ENCODE data around the gene DCAF8. TPM values are rescaled to one million over a fixed set of nuclear protein-coding genes. Genes with fewer than 3 reads are reported as not detected.

Gene DCAF8
- total and polyA plus RNA-seq, 2 experiments from 2014 or later, result 79.7 to 80.4 TPM

DNA sequence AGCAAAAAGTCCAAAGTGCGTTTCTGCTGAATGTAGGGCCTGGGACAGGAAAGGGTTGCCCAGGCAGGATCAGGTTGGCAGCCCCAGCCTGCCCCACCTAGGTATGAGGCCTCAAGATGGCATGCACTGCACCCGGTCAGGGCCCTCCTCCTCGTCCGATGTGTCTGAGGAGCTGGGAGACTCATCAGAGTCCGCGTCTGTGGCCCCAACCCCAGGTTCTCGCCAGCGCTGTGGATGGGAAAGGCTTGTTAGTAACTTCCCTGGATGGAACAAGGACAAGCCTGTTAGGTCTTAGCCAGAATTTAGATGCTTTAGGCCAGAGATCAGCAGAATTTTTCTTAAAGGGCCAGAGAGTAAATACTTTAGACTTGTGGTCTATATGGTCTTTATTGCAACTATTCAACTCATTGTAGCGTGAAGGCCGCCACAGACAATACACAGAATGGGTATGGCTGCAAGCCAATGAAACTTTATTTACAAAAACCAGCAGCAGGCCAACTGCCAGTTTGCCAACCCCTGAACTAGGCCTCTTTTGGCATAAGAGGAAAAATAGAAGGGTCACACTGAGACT is 44.8 kb downstream of the DCAF8 start:
- H3K4me2 ChIP-seq (ENCODE audit: unreplicated experiment), result no peak overlapping the region
- 49 to 51% methylated on average over 10 of the region's 10 CpGs for WGBS, 2 experiments (ENCODE audit: low coverage in 1 of 2, low lambda C conversion rate in 2 of 2, missing lambda C conversion rate in 2 of 2)
- H3K27ac ChIP-seq, result peak overlapping the region; percentile 78
- peak; percentile 72 for DNase-seq
- H3K9ac ChIP-seq, result peak overlapping the region; percentile 53; the same call in 1 of the 2 replicates
- in situ Hi-C loops (cut with MboI), result no loop called here
- H3K79me2 ChIP-seq (ENCODE audit: insufficient read depth), result peaks cover 18% of the 10 kb centered on the region; the same call in 1 of the 2 replicates
- peaks cover 59% of the 10 kb centered on the region for H3K4me1 ChIP-seq (ENCODE audit: insufficient read depth)
- H3K36me3 ChIP-seq (ENCODE audit: low read depth), result peaks cover 60% of the 10 kb centered on the region
- no peaks in the 10 kb centered on the region for H3K27me3 ChIP-seq (replicated peaks; ENCODE audit: insufficient read depth)
- TF ChIP-seq EZH2phosphoT487 (IDR thresholded peaks at IDR 0.05; ENCODE audit: insufficient read depth, low read depth) (no peak), EZH2 (IDR thresholded peaks at IDR 0.05; ENCODE audit: insufficient read depth, poor library complexity, severe bottlenecking) (no peak)
- no peak overlapping the region for H2AFZ ChIP-seq
- no peaks in the 10 kb centered on the region for H4K20me1 ChIP-seq (ENCODE audit: insufficient read depth)
- no peak overlapping the region for H3K4me3 ChIP-seq
- H3K9me3 ChIP-seq (ENCODE audit: low read depth), result no peaks in the 10 kb centered on the region
- H3F3A ChIP-seq (ENCODE audit: insufficient read depth), result peaks cover 90% of the 10 kb centered on the region
- no peaks in the 10 kb centered on the region for H3K9me2 ChIP-seq (ENCODE audit: insufficient read depth)

DNA sequence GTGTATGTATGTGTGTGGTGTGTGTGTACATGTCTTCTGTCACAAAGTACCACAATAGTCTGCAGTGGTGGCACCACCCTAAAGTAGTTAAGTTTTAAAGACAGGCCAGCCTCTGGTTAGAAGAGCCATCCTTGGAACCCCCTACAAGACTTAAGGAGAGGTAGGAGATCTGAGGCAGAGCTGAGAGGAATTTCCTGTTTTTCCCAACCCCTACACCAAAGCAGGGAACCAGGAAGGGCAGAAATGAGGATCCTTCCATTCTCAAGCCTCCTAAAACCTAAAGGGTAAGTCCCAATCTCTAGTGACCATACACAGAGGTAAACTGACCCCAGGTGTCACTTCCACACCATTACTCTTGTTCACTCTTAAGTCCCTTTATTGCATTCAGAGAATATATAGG is 46.0 kb downstream of the DCAF8 start:
- H3K9me2 ChIP-seq (ENCODE audit: insufficient read depth), result no peaks in the 10 kb centered on the region
- DNase-seq, result no peak
- TF ChIP-seq EZH2phosphoT487 (IDR thresholded peaks at IDR 0.05; ENCODE audit: insufficient read depth, low read depth), result no peak
- TF ChIP-seq EZH2 (IDR thresholded peaks at IDR 0.05; ENCODE audit: insufficient read depth, poor library complexity, severe bottlenecking), result no peak
- no peaks in the 10 kb centered on the region for H3K27me3 ChIP-seq (replicated peaks; ENCODE audit: insufficient read depth)
- H3K36me3 ChIP-seq (ENCODE audit: low read depth), result peaks cover 66% of the 10 kb centered on the region
- H2AFZ ChIP-seq, result no peak overlapping the region
- no peaks in the 10 kb centered on the region for H3K9me3 ChIP-seq (ENCODE audit: low read depth)
- in situ Hi-C loops (cut with MboI), result no loop called here
- no peak overlapping the region for H3K4me3 ChIP-seq
- H3K27ac ChIP-seq, result peak overlapping the region; percentile 78
- H3K9ac ChIP-seq, result 0 out of 2 replicates have a peak overlapping the region, but pooled peaks have one; percentile 6
- H3K4me2 ChIP-seq (ENCODE audit: unreplicated experiment), result no peak overlapping the region
- H3K4me1 ChIP-seq (ENCODE audit: insufficient read depth), result peaks cover 58% of the 10 kb centered on the region
- H3F3A ChIP-seq (ENCODE audit: insufficient read depth), result peaks cover 92% of the 10 kb centered on the region
- no peaks in the 10 kb centered on the region for H4K20me1 ChIP-seq (ENCODE audit: insufficient read depth)
- peaks cover 30% of the 10 kb centered on the region for H3K79me2 ChIP-seq (ENCODE audit: insufficient read depth)

DNA sequence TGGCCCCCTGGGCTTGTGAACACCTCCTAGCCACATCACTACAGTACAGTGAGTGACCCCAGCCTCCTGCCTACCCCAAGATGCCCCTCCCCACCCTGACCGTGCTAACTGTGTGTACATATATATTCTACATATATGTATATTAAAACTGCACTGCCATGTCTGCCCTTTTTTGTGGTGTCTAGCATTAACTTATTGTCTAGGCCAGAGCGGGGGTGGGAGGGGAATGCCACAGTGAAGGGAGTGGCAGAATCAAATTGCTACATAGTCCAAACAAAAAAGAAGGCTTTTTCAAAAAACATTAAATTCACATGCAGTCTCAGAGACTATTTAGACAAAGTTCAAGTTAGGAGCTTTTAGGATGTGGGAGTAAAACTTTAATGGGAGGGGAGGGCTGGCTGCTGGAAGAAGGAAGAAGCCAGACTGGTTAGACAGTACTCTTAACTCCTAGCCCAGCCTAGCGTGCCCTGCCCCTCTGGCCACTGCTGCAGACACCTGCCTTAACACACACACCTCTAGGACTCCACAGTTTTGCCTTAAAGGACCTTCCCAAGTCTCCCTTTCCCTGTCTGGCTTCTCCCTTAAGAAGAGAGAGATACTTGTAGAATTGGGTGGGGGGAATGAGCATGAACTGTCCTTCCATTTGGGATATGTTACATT is 47.7 kb downstream of the DCAF8 start:
- H2AFZ ChIP-seq, result no peak overlapping the region
- H3K4me1 ChIP-seq (ENCODE audit: insufficient read depth), result peaks cover 57% of the 10 kb centered on the region
- H3K9me2 ChIP-seq (ENCODE audit: insufficient read depth), result no peaks in the 10 kb centered on the region
- TF ChIP-seq EZH2 (IDR thresholded peaks at IDR 0.05; ENCODE audit: insufficient read depth, poor library complexity, severe bottlenecking) (no peak), EZH2phosphoT487 (IDR thresholded peaks at IDR 0.05; ENCODE audit: insufficient read depth, low read depth) (no peak)
- peak overlapping the region; percentile 78 for H3K27ac ChIP-seq
- peak; percentile 31 for DNase-seq
- H4K20me1 ChIP-seq (ENCODE audit: insufficient read depth), result no peaks in the 10 kb centered on the region
- peaks cover 88% of the 10 kb centered on the region for H3F3A ChIP-seq (ENCODE audit: insufficient read depth)
- in situ Hi-C loops (cut with MboI), result no loop called here
- no peaks in the 10 kb centered on the region for H3K27me3 ChIP-seq (replicated peaks; ENCODE audit: insufficient read depth)
- H3K4me2 ChIP-seq (ENCODE audit: unreplicated experiment), result no peak overlapping the region
- 0 out of 2 replicates have a peak overlapping the region, but pooled peaks have one; percentile 31 for H3K9ac ChIP-seq
- H3K9me3 ChIP-seq (ENCODE audit: low read depth), result no peaks in the 10 kb centered on the region
- peaks cover 47% of the 10 kb centered on the region for H3K79me2 ChIP-seq (ENCODE audit: insufficient read depth)
- H3K36me3 ChIP-seq (ENCODE audit: low read depth), result peaks cover 64% of the 10 kb centered on the region
- WGBS, 2 experiments (ENCODE audit: low coverage in 1 of 2, low lambda C conversion rate in 2 of 2, missing lambda C conversion rate in 2 of 2), result 49 to 51% methylated on average over 3 of the region's 3 CpGs
- H3K4me3 ChIP-seq, result no peak overlapping the region

DNA sequence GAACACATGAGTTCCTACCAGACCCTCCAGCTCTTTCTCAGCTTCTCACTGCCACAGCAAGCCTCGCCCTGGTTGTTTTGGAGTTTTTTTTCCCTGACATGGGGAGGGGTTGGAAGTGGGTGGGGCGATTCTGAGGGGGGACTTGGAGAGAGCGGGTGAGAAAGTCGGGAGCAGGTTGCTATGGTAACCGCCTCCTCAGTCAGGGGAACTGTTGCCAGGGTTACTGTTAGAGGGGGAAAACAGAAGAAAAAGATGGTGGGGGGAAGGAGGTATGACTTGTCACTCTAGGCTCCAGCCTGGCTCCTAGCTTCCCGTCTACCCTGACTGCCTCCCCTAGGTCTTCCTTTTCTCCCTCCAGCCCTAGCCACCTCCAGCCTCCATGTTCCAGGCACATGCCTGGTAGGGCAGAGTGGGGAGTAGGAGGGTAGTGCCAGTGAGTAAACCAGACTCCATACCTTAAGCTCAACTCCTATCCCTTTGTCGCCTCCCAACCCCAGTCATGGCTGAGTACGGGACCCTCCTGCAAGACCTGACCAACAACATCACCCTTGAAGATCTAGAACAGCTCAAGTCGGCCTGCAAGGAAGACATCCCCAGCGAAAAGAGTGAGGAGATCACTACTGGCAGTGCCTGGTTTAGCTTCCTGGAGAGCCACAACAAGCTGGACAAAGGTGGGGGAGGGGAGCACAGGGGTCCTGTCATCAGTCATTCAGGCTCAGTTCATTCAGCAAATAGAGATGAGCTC is 51.1 kb downstream of the DCAF8 start:
- Histone ChIP-seq H2AFZ (no peak overlapping the region), H3K9ac (0 out of 2 replicates have a peak overlapping the region, but pooled peaks have one; percentile 7), H3K27me3 (replicated peaks; ENCODE audit: insufficient read depth) (no peaks in the 10 kb centered on the region), H3K36me3 (ENCODE audit: low read depth) (peaks cover 61% of the 10 kb centered on the region), H3K4me2 (ENCODE audit: unreplicated experiment) (no peak overlapping the region), H3K9me3 (ENCODE audit: low read depth) (no peaks in the 10 kb centered on the region), H3K79me2 (ENCODE audit: insufficient read depth) (peaks cover 76% of the 10 kb centered on the region), H3K9me2 (ENCODE audit: insufficient read depth) (no peaks in the 10 kb centered on the region), H3K27ac (peak overlapping the region; percentile 23), H4K20me1 (ENCODE audit: insufficient read depth) (no peaks in the 10 kb centered on the region), H3F3A (ENCODE audit: insufficient read depth) (peaks cover 75% of the 10 kb centered on the region), H3K4me3 (no peak overlapping the region), H3K4me1 (ENCODE audit: insufficient read depth) (peaks cover 52% of the 10 kb centered on the region)
- TF ChIP-seq EZH2 (IDR thresholded peaks at IDR 0.05; ENCODE audit: insufficient read depth, poor library complexity, severe bottlenecking), result no peak
- TF ChIP-seq EZH2phosphoT487 (IDR thresholded peaks at IDR 0.05; ENCODE audit: insufficient read depth, low read depth), result no peak
- WGBS, 2 experiments (ENCODE audit: low coverage in 1 of 2, low lambda C conversion rate in 2 of 2, missing lambda C conversion rate in 2 of 2), result 79 to 86% methylated on average over 10 of the region's 10 CpGs
- DNase-seq, result peak; percentile 24
- in situ Hi-C loops (cut with MboI), result no loop called here

Data from GM23248 (cell line).